OCI-LY1 (cell line): ENCODE results near the gene HTT.

ENCODE experiments used
- H2AFZ ChIP-seq: fragments of 200-600 bp; sonication (generic), shearing (Covaris generic); 2 replicates; pipeline ENCODE4 v1.6.0; 2014; ENCODE audit warnings: antibody characterized with exemption, mild to moderate bottlenecking, low read length
- H3F3A ChIP-seq: fragments of 200-600 bp; sonication (generic), shearing (Covaris generic); 2 replicates; pipeline ENCODE4 v1.6.0; 2014; ENCODE audit warnings: mild to moderate bottlenecking, antibody characterized with exemption, low read length, moderate library complexity; ENCODE audit not compliant: insufficient read depth
- H3K27ac ChIP-seq: fragments of 200-600 bp; sonication (generic); 2 replicates; pipeline ENCODE4 v1.5.1; 2014; ENCODE audit warnings: low read length, mixed run types, mild to moderate bottlenecking, low read depth; ENCODE audit not compliant: poor library complexity, severe bottlenecking
- H3K27me3 ChIP-seq: fragments of 200-600 bp; sonication (generic); 2 replicates; pipeline ENCODE4 v1.6.0; 2014; ENCODE audit warnings: antibody characterized with exemption, mild to moderate bottlenecking, low read length, moderate library complexity; ENCODE audit not compliant: insufficient read depth
- H3K36me3 ChIP-seq: fragments of 200-600 bp; sonication (generic); 2 replicates; pipeline ENCODE4 v1.6.1; 2014; ENCODE audit warnings: mild to moderate bottlenecking, antibody characterized with exemption, low read length, moderate library complexity, mixed read lengths; ENCODE audit not compliant: insufficient read depth
- H3K4me1 ChIP-seq: fragments of 200-600 bp; sonication (generic); 2 replicates; pipeline ENCODE4 v1.5.1; 2014; ENCODE audit warnings: mild to moderate bottlenecking, low read length, moderate library complexity; ENCODE audit not compliant: insufficient read depth, severe bottlenecking
- H3K4me2 ChIP-seq: fragments of 200-600 bp; sonication (generic), shearing (Covaris generic); 2 replicates; pipeline ENCODE4 v1.6.1; 2014; ENCODE audit warnings: low read length
- H3K4me3 ChIP-seq: fragments of 200-600 bp; sonication (generic); 2 replicates; pipeline ENCODE4 v1.5.1; 2014; ENCODE audit warnings: low read length, low read depth, mild to moderate bottlenecking, mixed read lengths; ENCODE audit not compliant: poor library complexity, severe bottlenecking
- H3K79me2 ChIP-seq: fragments of 200-600 bp; shearing (Covaris generic); 2 replicates; pipeline ENCODE4 v1.6.1; 2016; ENCODE audit warnings: mixed run types, low read length, mixed read lengths; ENCODE audit not compliant: insufficient read depth
- H3K9ac ChIP-seq: fragments of 200-600 bp; sonication (generic), shearing (Covaris generic); 2 replicates; pipeline ENCODE4 v1.6.1; 2014; ENCODE audit warnings: mild to moderate bottlenecking, low read length, mixed read lengths
- H3K9me2 ChIP-seq: fragments of 200-600 bp; sonication (generic), shearing (Covaris generic); 2 replicates; pipeline ENCODE4 v1.6.1; 2014; ENCODE audit warnings: low read depth, mild to moderate bottlenecking, low read length, mixed read lengths
- H3K9me3 ChIP-seq: fragments of 200-600 bp; shearing (Covaris generic); 2 replicates; pipeline ENCODE4 v1.6.1; 2014; ENCODE audit warnings: low read length, mixed read lengths
- H4K20me1 ChIP-seq: fragments of 200-600 bp; sonication (generic), shearing (Covaris generic); 2 replicates; pipeline ENCODE4 v1.6.0; 2016; ENCODE audit warnings: mild to moderate bottlenecking, low read length; ENCODE audit not compliant: insufficient read depth
- CTCF ChIP-seq: fragments of 200-600 bp; sonication (generic), shearing (Covaris generic); IDR thresholded peaks from 2 replicates; pipeline ENCODE4 v1.5.1; 2017; ENCODE audit warnings: mild to moderate bottlenecking, antibody characterized with exemption, low read length, moderate library complexity, mixed read lengths
- EZH2 ChIP-seq: fragments of 200-600 bp; sonication (generic), shearing (Covaris generic); IDR thresholded peaks from 2 replicates; pipeline ENCODE4 v1.8.0; 2017; ENCODE audit warnings: borderline replicate concordance, mixed run types, mild to moderate bottlenecking, antibody characterized with exemption, low read length, moderate library complexity, mixed read lengths

Gene HTT

GRCh38 chr4:3177426-3177825, 102.9 kb downstream of the HTT start:
- H3K4me1 ChIP-seq: no peaks in the 10 kb centered on the region
- no peaks in the 10 kb centered on the region for H3K27me3 ChIP-seq
- TF ChIP-seq EZH2: no peak
- no peak for TF ChIP-seq CTCF
- no peaks in the 10 kb centered on the region for H3K9me2 ChIP-seq
- no peaks in the 10 kb centered on the region for H3K9me3 ChIP-seq
- no peak overlapping the region for H3K4me2 ChIP-seq
- no peaks in the 10 kb centered on the region for H3F3A ChIP-seq
- no peak overlapping the region for H3K27ac ChIP-seq
- no peak overlapping the region for H2AFZ ChIP-seq
- no peaks in the 10 kb centered on the region for H3K79me2 ChIP-seq
- H3K4me3 ChIP-seq: no peak overlapping the region
- no peak overlapping the region for H3K9ac ChIP-seq
- peaks cover 33% of the 10 kb centered on the region for H3K36me3 ChIP-seq
- no peaks in the 10 kb centered on the region for H4K20me1 ChIP-seq

GRCh38 chr4:3177905-3178304, 103.4 kb downstream of the HTT start:
- H3K4me3 ChIP-seq: no peak overlapping the region
- no peak overlapping the region for H2AFZ ChIP-seq
- no peaks in the 10 kb centered on the region for H3K27me3 ChIP-seq
- H4K20me1 ChIP-seq: no peaks in the 10 kb centered on the region
- H3K9me2 ChIP-seq: no peaks in the 10 kb centered on the region
- H3K4me1 ChIP-seq: no peaks in the 10 kb centered on the region
- H3F3A ChIP-seq: no peaks in the 10 kb centered on the region
- H3K9ac ChIP-seq: no peak overlapping the region
- H3K36me3 ChIP-seq: peaks cover 29% of the 10 kb centered on the region; the same call in 1 of the 2 replicates
- TF ChIP-seq EZH2: no peak
- no peak for TF ChIP-seq CTCF
- no peaks in the 10 kb centered on the region for H3K9me3 ChIP-seq
- no peak overlapping the region for H3K4me2 ChIP-seq
- no peaks in the 10 kb centered on the region for H3K79me2 ChIP-seq
- H3K27ac ChIP-seq: no peak overlapping the region

GRCh38 chr4:3178351-3178750, 103.9 kb downstream of the HTT start:
- Histone ChIP-seq H3K27ac (no peak overlapping the region), H3K9me2 (no peaks in the 10 kb centered on the region), H3K9ac (no peak overlapping the region), H3K4me2 (no peak overlapping the region), H3F3A (no peaks in the 10 kb centered on the region), H3K79me2 (no peaks in the 10 kb centered on the region), H2AFZ (no peak overlapping the region), H3K27me3 (no peaks in the 10 kb centered on the region), H3K36me3 (peaks cover 30% of the 10 kb centered on the region; the same call in 1 of the 2 replicates), H3K4me3 (no peak overlapping the region), H4K20me1 (no peaks in the 10 kb centered on the region), H3K9me3 (no peaks in the 10 kb centered on the region), H3K4me1 (no peaks in the 10 kb centered on the region)
- TF ChIP-seq CTCF: no peak
- TF ChIP-seq EZH2: no peak
